GM12873 (cell line): ENCODE results near the gene FAM32A.

Experiments
- CTCF ChIP-seq: IDR thresholded peaks from 2 replicates; pipeline ENCODE4 v1.5.1; 2012; ENCODE audit warnings: low read depth, mild to moderate bottlenecking, moderate library complexity, low read length, control low read depth; ENCODE audit not compliant: insufficient read depth; ENCODE audit errors: missing control alignments

FAM32A gene

GRCh38 chr19:16156904-16157303, 28.3 kb upstream of the FAM32A start:
- no peak for TF ChIP-seq CTCF

- TF ChIP-seq CTCF: no peak
Measured at GRCh38 chr19:16157601-16158000, 27.6 kb upstream of the FAM32A start.

- no peak for TF ChIP-seq CTCF
Measured at GRCh38 chr19:16159655-16160054, 25.6 kb upstream of the FAM32A start.

GRCh38 chr19:16160445-16160942, 24.7 kb upstream of the FAM32A start:
- no peak for TF ChIP-seq CTCF

- no peak for TF ChIP-seq CTCF
Measured at GRCh38 chr19:16160943-16161560, 24.2 kb upstream of the FAM32A start.

GRCh38 chr19:16161840-16162239, 23.4 kb upstream of the FAM32A start:
- TF ChIP-seq CTCF: no peak

- TF ChIP-seq CTCF: no peak
Measured at GRCh38 chr19:16164222-16164890, 20.9 kb upstream of the FAM32A start.
